OCI-LY7 (cell line): ENCODE measurements around the gene MAP3K5. TPM values are rescaled to one million over a fixed set of nuclear protein-coding genes. Genes with fewer than 3 reads are reported as not detected.

Experiments used
- BruUV-seq: library from RNA; stranded (reverse); fragments of 400-500 nt; replicated peaks from 2 replicates; lab custom pipeline; 2021; lab: Mats Ljungman, UMichigan
- CTCF ChIA-PET: fragments of 300-600 bp; sonication (Branson Sonifier 250); formaldehyde crosslinking; loops from one replicate; lab custom pipeline; 2022; ENCODE audit warnings: antibody characterized with exemption; ENCODE audit not compliant: unreplicated experiment; lab: Charles Lee
- POLR2A ChIA-PET: fragments of 300-600 bp; sonication (Branson Sonifier 250); formaldehyde crosslinking; loops from one replicate; lab custom pipeline; 2022; ENCODE audit warnings: antibody characterized with exemption; lab: Charles Lee
- DNase-seq: peaks from one replicate; pipeline ENCODE4 v3.0.0-alpha.2; 2015; ENCODE audit warnings: low spot score
- H2AFZ ChIP-seq: fragments of 200-600 bp; sonication (generic), shearing (Covaris generic); 2 replicates; pipeline ENCODE4 v1.6.1; 2014; ENCODE audit warnings: mild to moderate bottlenecking, antibody characterized with exemption, low read length, moderate library complexity
- H3K27ac ChIP-seq: fragments of 200-600 bp; sonication (generic); 2 replicates; pipeline ENCODE4 v1.5.1; 2014; ENCODE audit warnings: mixed run types, low read depth, mild to moderate bottlenecking, moderate library complexity, low read length, inconsistent platforms; ENCODE audit not compliant: poor library complexity, severe bottlenecking
- H3K36me3 ChIP-seq: fragments of 200-600 bp; sonication (generic); 2 replicates; pipeline ENCODE4 v1.6.1; 2014; ENCODE audit warnings: mild to moderate bottlenecking, antibody characterized with exemption, low read length, moderate library complexity, mixed read lengths; ENCODE audit not compliant: insufficient read depth
- H3K4me1 ChIP-seq: fragments of 200-600 bp; sonication (generic); 2 replicates; pipeline ENCODE4 v1.5.1; 2014; ENCODE audit warnings: mild to moderate bottlenecking, low read length; ENCODE audit not compliant: insufficient read depth, poor library complexity, severe bottlenecking
- H3K4me2 ChIP-seq: fragments of 200-600 bp; sonication (generic); 2 replicates; pipeline ENCODE4 v1.6.1; 2014; ENCODE audit warnings: mild to moderate bottlenecking, low read length
- H3K4me3 ChIP-seq: fragments of 200-600 bp; sonication (generic); 2 replicates; pipeline ENCODE4 v1.5.1; 2014; ENCODE audit warnings: mild to moderate bottlenecking, low read depth, low read length; ENCODE audit not compliant: poor library complexity, severe bottlenecking
- H3K79me2 ChIP-seq: fragments of 200-600 bp; sonication (generic); 2 replicates; pipeline ENCODE4 v1.6.1; 2016; ENCODE audit warnings: low read depth, mild to moderate bottlenecking, low read length, moderate library complexity, mixed read lengths; ENCODE audit not compliant: insufficient read depth
- H3K9me2 ChIP-seq: fragments of 200-600 bp; sonication (generic); 2 replicates; pipeline ENCODE4 v1.6.1; 2016; ENCODE audit warnings: mild to moderate bottlenecking, low read length, mixed read lengths; ENCODE audit not compliant: insufficient read depth
- H3K9me3 ChIP-seq: fragments of 200-600 bp; sonication (generic); 2 replicates; pipeline ENCODE4 v1.6.1; 2014; ENCODE audit warnings: mild to moderate bottlenecking, mixed run types, low read length, mixed read lengths
- H4K20me1 ChIP-seq: fragments of 200-600 bp; sonication (generic); 2 replicates; pipeline ENCODE4 v1.6.1; 2014; ENCODE audit warnings: mild to moderate bottlenecking, antibody characterized with exemption, low read length, moderate library complexity, mixed read lengths; ENCODE audit not compliant: insufficient read depth
- EZH2phosphoT487 ChIP-seq: fragments of 200-600 bp; sonication (generic); IDR thresholded peaks from 2 replicates; pipeline ENCODE4 v1.6.1; 2018; ENCODE audit warnings: low read depth, borderline replicate concordance, mild to moderate bottlenecking, mixed run types, antibody characterized with exemption, low read length, moderate library complexity, mixed read lengths
- intact Hi-C: fragments of 100-400 bp; cut with micrococcal nuclease; formaldehyde crosslinking; loops from one replicate; pipeline ENCODE4 v1.10.0; 2022; ENCODE audit not compliant: unreplicated experiment
- total RNA-seq, 2 experiments: library from RNA; depleted of rRNA in 1 of 2; stranded (reverse); fragments of >200 nt in 1 of 2; shearing (Covaris generic) in 1 of 2; gene quantifications; 2 replicates each; pipeline ENCODE4 v1.2.3, GENCODE V29; 2014 to 2022
- TF ChIP-seq, protein P1 (sequence below): fragments of 200-600 bp; sonication (generic); conservative IDR thresholded peaks from 2 replicates; pipeline ENCODE4 v1.5.1; 2014; ENCODE audit warnings: mild to moderate bottlenecking, antibody characterized with exemption, low read length, moderate library complexity, mixed read lengths

Gene MAP3K5
- total RNA-seq, 2 experiments from 2014 or later, result 13.8 to 16.6 TPM

- BruUV-seq, result no TSS peak
- DNase-seq, result no peak
- Histone ChIP-seq H3K79me2 (peaks cover 13% of the 10 kb centered on the region), H3K9me2 (no peaks in the 10 kb centered on the region), H4K20me1 (no peaks in the 10 kb centered on the region), H3K27ac (no peak overlapping the region), H3K9me3 (no peaks in the 10 kb centered on the region), H3K36me3 (no peaks in the 10 kb centered on the region), H3K4me3 (no peak overlapping the region), H3K4me2 (no peak overlapping the region), H3K4me1 (peaks cover 2% of the 10 kb centered on the region), H2AFZ (no peak overlapping the region)
- ChIA-PET CTCF (no interaction called here), POLR2A (interaction anchor here (0.6 to 1.4 kb wide), 3 partner anchors 13 to 29 kb away, joined by 3 to 8 read pairs (median 3); no protein-coding TSS in a partner anchor)
- TF ChIP-seq EZH2phosphoT487, result no peak
- TF ChIP-seq, protein P1, sequence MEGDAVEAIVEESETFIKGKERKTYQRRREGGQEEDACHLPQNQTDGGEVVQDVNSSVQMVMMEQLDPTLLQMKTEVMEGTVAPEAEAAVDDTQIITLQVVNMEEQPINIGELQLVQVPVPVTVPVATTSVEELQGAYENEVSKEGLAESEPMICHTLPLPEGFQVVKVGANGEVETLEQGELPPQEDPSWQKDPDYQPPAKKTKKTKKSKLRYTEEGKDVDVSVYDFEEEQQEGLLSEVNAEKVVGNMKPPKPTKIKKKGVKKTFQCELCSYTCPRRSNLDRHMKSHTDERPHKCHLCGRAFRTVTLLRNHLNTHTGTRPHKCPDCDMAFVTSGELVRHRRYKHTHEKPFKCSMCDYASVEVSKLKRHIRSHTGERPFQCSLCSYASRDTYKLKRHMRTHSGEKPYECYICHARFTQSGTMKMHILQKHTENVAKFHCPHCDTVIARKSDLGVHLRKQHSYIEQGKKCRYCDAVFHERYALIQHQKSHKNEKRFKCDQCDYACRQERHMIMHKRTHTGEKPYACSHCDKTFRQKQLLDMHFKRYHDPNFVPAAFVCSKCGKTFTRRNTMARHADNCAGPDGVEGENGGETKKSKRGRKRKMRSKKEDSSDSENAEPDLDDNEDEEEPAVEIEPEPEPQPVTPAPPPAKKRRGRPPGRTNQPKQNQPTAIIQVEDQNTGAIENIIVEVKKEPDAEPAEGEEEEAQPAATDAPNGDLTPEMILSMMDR, result no peak
- intact Hi-C loops, result no loop called here
Observed at GRCh38 chr6:136736281-136736960, 55.9 kb downstream of the MAP3K5 start.

DNA sequence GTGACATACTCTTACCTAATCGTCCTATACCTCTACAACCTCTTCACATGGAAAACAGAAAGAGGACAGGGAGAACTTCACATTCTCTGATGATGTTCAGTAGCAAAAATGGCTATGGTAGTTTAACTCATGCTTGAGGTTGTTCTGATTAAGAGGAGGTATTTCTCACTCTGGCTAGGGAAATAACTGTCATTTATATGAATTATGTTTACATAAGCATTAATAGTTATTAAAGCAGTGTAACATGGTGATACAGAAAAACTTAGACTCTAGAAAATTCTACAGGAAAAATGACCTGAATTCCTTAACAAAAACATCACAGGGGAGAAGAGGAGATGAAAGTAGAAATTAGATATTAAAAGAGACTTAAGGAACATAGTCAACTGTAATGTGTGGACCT, 57.3 kb downstream of the MAP3K5 start:
- Histone ChIP-seq H3K9me2 (no peaks in the 10 kb centered on the region), H3K4me2 (no peak overlapping the region), H2AFZ (no peak overlapping the region), H4K20me1 (no peaks in the 10 kb centered on the region), H3K4me3 (no peak overlapping the region), H3K79me2 (no peaks in the 10 kb centered on the region), H3K36me3 (no peaks in the 10 kb centered on the region), H3K4me1 (no peaks in the 10 kb centered on the region), H3K9me3 (no peaks in the 10 kb centered on the region), H3K27ac (no peak overlapping the region)
- no peak for DNase-seq
- no TSS peak for BruUV-seq
- POLR2A ChIA-PET, result interaction anchor here (0.9 to 1.4 kb wide), 3 partner anchors 11 to 29 kb away, joined by 3 to 8 read pairs (median 3); no protein-coding TSS in a partner anchor
- TF ChIP-seq, protein P1, result no peak
- TF ChIP-seq EZH2phosphoT487, result no peak
- intact Hi-C loops, result no loop called here
- CTCF ChIA-PET, result no interaction called here

GRCh38 chr6:136732889-136733288, 59.4 kb downstream of the MAP3K5 start:
- ChIA-PET POLR2A (interaction anchor here (0.6 to 1.5 kb wide), 5 partner anchors 9 to 58 kb away, joined by 3 to 4 read pairs (median 3); no protein-coding TSS in a partner anchor), CTCF (no interaction called here)
- Histone ChIP-seq H2AFZ (no peak overlapping the region), H3K4me3 (no peak overlapping the region), H4K20me1 (no peaks in the 10 kb centered on the region), H3K27ac (no peak overlapping the region), H3K9me2 (no peaks in the 10 kb centered on the region), H3K9me3 (no peaks in the 10 kb centered on the region), H3K4me1 (no peaks in the 10 kb centered on the region), H3K4me2 (no peak overlapping the region), H3K36me3 (no peaks in the 10 kb centered on the region), H3K79me2 (no peaks in the 10 kb centered on the region)
- no TSS peak for BruUV-seq
- intact Hi-C loops, result no loop called here
- TF ChIP-seq, protein P1, result no peak
- no peak for TF ChIP-seq EZH2phosphoT487
- DNase-seq, result no peak
